ENCODE data around the gene IFITM1. TPM values are rescaled to one million over a fixed set of nuclear protein-coding genes. Genes with fewer than 3 reads are reported as not detected.
A peak's percentile ranks its signal among the peaks of the same experiment; 100 is the strongest.
"Not testable (repeated sequence)": the region's sequence is repeated elsewhere in the genome, so short reads cannot be mapped to it uniquely, and the experiment has no call there.

Gene IFITM1
- total RNA-seq, 1 experiment from 2014 or later, result 3.2 TPM

DNA sequence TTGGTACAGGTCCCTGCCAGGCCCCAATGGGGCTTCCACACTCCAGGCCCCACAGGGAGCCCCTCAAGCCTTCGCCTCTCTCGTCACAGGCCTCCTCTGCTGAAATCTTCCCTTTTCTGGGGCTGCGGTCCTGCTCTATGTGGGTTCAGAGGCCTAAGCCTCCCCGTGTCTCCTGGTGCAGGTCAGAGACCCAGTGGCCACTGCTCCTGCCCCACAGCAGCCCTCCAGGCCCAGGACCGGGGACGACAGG is 12.7 kb downstream of the IFITM1 start:
- no peak for DNase-seq (ENCODE audit: low read depth)

DNA sequence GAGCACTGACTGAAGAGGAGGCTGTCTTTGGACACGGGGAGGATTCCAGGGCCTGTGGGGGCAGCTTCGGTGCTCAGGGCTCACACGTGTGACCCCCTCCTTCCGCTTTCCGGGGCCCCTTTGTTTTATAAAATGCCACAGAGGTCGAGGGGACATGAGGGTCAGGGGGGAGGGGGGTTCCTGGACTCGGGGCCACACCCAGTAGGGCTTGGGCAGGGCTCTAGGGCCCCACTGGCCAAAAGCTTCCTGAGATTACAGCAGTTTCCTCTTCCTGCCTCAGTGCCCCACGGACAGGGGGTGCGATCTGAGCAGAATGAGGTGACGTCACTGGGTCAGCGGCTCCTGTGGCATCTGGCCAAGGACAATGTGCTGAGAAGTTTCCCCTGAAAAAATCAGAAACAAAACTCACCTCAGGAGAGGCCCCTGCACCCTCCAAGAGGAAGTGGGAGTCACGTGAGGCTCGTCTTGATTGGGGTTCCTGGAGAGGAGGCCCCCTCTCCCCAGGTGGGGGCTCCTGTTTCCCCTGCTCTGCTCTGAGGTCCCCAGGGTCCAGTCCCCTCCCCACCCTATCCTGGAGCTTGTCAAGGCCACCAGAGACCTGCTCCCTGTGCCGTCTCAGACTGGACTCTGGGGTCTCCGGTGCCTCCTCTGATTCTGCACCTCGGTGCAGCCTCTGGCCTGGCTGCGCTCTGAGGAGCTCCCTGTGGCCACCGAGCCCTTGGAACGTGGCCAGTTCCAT is 13.2 kb downstream of the IFITM1 start:
- DNase-seq (ENCODE audit: low read depth), result no peak

DNA sequence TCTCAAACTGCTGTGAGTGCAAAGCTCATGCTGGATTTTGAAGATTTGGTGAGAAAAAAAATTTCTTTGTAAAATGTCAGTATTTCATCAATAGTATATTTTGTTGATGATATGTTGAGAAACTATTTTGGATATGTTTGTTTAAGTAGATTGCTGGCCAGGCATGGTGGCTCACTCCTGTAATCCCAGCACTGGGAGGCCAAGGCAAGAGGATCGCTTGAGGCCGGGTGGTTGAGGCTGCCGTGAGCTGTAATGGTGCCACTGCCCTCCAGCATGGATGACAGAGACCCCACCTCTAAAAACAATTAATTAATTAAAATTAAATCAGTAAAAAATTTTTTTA is 13.7 kb downstream of the IFITM1 start:
- no peak for DNase-seq (ENCODE audit: low read depth)

DNA sequence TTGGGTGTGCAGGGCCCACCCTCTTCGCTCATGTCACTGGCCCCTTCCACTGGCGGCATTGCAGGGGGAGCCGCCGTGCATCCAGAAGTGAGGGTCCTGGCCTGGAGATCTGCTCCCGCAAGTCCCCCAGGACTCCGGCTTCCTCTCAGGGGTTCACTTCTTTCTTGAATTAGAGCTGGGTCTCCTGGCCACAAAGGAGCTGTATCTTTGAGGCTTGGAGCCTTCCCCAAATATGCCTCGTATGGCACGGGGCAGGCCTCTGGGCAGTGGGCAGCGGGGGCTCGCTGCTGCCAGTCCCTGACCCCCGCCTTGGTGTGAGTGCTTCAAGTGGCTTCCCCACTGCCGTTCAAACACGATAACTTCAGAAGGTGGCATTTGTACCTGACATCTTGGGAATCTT is 14.2 kb downstream of the IFITM1 start:
- DNase-seq (ENCODE audit: low read depth), result no peak

GRCh38 chr11:328516-329100 is 14.8 kb downstream of the IFITM1 start:
- not testable (repeated sequence) for DNase-seq (ENCODE audit: low read depth)

GRCh38 chr11:329886-330253 is 16.0 kb downstream of the IFITM1 start:
- no peak for DNase-seq (ENCODE audit: low read depth)

GRCh38 chr11:330307-330693 is 16.5 kb downstream of the IFITM1 start:
- no peak for DNase-seq (ENCODE audit: low read depth)

DNA sequence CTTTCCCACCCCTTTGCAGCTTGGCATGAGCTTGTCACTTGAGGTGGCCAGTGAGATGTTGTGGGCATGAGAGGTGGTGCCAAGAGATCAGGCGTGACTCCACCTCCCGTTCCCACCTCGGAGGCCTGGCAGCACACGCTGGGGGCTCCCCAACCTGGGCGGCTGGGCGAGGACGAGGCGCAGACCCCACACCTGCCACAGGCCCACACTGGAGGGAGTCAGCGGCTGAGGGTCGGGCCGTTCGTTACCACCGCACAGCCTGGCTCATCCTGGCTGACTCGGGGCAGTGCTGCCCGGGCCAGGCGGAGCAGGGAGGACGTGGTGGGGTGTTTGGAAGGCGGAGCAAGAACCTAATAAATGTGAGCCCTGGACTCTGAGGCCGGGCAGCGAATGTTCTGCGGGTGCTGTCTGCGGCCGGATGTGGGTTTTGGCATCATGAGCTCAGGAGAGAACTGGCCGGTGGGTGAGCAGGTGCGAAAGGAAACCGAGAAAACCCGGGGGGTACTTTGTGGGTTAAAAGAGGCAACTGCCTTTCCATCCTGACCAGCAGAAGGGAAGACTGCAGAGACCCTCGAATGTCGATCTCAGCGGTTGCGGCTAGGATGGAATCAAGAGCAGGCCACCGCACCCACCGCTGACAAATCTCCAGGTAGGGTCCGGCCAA is 17.0 kb downstream of the IFITM1 start:
- DNase-seq (ENCODE audit: low read depth), result no peak

DNA sequence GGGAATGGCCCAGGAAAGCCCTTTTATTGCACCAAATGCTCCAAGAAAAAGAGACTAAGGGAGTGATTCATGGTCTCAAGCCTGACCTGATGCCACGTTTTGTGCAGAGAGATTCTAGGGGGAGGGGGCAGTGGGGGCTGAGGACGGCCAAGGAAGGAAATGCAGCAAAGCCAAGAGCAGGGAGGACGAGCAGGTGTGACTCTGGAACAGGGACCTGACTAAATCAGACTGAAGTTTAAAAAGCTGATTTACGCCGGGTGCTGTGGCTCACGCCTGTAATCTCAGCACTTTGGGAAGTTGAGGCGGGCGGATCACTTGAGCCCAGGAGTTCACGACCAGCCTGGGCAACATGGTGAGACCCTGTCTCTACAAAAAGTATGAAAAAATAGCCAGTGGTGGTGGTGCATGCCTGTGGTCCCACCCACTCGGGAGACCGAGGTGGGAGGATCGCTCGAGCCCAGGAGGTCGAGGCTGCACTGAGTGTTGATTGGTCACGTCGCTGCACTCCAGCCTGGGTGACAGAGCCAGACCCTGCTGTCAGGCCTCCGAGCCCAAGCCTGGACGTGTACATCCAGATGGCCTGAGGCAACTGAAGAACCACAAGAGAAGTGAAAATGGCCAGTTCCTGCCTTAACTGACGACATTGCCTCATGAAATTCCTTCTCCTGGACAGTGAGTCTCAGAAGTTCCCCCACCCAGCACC is 17.7 kb downstream of the IFITM1 start:
- no peak for DNase-seq (ENCODE audit: low read depth)

GRCh38 chr11:332651-333480 is 19.0 kb downstream of the IFITM1 start:
- no peak for DNase-seq (ENCODE audit: low read depth)

DNA sequence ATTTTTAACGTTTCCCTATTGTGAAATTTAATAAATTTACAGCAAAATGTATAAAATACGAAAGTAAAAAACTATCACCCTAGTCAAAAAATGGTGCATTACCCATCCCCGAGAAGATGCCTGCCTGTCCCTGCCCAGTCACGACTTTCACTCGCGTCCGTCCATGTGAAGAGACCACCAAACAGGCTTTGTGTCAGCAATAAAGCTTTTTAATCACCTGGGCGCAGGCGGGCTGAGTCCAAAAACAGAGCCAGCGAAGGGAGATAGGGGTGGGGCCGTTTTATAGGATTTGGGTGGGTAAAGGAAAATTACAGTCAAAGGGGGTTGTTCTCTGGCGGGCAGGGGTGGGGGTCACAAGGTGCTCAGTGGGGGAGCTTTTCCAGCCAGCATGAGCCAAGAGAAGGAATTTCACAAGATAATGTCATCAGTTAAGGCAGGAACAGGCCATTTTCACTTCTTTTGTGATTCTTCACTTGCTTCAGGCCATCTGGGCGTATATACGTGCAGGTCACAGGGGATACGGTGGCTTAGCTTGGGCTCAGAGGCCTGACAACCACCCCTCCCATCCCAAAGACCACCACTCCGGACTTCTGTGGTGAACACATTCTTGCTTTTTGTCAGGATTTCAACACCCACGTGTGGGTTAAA is 19.9 kb downstream of the IFITM1 start:
- not testable (repeated sequence) for DNase-seq (ENCODE audit: low read depth)

- DNase-seq (ENCODE audit: low read depth), result no peak
Observed at GRCh38 chr11:334264-334994, 20.6 kb downstream of the IFITM1 start.

DNA sequence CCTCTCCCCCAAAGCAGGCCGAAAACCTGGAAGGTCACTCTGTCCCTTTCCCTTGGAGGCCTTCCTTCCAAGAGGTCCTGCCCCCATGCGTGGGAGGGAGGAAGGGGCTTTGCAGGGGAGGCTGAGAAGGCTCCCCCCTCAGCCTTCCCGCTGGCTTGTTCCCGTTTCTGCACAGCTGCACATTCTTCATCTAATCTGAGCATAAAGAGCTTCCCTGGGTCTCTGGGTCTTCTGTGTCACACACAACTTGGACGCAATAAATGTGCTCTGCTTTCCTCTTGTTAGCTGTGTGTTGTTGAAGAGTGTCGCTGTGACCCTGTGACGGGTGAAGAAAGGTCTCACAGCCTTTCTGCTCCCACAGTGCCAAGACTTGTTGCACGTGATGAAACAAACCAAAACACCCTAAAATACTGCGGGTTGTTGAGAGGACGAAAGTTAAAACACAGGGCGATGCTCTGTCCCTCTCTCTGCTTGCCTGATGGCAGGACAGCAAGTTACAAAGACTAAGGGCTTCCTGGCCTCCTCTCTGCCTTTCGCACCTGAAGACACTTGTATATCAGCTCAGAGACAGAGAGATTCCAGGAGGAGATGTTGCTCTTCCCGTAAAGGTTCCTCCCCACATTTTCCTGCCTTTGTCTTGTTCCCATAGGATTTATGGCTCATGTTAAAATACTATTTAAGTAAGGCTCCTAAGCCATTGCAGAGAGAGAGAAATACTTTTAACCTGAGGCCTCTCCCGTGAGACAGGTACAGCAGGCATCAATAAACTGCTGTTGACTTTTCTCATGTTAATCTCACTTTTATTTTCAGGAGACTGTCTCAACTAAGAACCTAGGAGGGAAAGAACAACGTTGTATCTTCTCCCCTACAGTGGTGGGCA is 22.2 kb downstream of the IFITM1 start:
- DNase-seq (ENCODE audit: low read depth), result peak; percentile 12

DNA sequence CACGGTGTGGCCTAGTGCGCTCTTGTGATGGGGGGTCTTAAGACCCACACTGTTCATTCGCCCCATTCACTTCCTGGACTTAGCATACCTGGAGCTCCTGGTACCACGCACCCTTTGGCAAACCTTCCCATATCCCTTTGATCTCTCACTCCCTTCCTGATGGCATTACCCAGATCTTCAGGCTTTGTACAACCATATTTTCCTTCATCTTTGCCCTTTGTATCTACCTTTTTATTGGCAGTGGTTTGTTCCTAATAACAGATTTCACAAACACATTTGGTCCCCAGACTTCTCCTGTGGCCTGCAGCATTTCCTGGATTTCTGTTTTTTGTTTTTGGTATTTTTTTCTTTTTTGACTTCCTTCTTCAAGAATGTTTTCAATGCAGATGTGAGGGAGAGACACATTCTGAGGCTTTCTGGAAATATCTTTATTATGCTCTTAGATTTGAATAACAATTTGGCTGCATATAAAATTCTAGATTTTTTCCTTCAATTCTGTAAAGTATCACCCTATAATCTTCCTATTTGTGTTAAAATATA is 22.9 kb downstream of the IFITM1 start:
- DNase-seq (ENCODE audit: low read depth), result no peak

DNA sequence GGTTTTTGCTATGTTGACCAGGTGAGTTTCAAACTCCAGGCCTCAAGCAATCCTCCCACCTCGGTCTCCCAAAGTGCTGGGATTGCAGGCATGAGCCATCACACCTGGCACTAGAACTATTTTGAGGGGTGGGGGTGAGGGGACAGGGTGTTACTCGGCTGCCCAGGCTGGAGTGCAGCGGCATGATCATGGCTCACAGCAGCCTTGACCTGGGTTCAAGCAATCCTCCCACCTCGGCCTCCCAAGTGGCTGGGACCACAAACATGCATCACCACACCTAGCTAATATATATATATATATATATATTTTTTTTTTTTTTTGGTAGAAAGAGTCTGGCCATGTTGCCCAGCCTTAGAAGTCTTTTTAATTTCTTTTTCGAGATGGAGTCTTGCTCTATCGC is 23.9 kb downstream of the IFITM1 start:
- no peak for DNase-seq (ENCODE audit: low read depth)

DNA sequence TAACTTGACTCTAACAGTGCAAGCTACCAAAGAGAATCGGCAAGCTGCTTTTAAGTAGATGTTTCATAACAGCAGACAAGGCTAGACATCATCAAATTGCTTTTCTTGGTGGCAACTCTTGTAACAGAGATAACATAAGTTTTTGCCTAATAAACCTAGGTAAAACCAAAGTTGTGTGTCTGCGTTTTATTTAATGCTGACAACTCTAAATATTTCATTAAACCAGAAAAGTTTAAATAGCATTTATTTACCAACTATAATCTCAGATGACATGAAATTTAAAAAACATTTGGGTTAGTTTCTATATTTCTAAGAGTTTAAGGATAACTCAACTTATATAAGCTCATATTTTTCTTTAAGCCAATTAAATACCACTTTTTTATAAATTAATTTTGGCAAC is 26.1 kb downstream of the IFITM1 start:
- no peak for DNase-seq (ENCODE audit: low read depth)

DNA sequence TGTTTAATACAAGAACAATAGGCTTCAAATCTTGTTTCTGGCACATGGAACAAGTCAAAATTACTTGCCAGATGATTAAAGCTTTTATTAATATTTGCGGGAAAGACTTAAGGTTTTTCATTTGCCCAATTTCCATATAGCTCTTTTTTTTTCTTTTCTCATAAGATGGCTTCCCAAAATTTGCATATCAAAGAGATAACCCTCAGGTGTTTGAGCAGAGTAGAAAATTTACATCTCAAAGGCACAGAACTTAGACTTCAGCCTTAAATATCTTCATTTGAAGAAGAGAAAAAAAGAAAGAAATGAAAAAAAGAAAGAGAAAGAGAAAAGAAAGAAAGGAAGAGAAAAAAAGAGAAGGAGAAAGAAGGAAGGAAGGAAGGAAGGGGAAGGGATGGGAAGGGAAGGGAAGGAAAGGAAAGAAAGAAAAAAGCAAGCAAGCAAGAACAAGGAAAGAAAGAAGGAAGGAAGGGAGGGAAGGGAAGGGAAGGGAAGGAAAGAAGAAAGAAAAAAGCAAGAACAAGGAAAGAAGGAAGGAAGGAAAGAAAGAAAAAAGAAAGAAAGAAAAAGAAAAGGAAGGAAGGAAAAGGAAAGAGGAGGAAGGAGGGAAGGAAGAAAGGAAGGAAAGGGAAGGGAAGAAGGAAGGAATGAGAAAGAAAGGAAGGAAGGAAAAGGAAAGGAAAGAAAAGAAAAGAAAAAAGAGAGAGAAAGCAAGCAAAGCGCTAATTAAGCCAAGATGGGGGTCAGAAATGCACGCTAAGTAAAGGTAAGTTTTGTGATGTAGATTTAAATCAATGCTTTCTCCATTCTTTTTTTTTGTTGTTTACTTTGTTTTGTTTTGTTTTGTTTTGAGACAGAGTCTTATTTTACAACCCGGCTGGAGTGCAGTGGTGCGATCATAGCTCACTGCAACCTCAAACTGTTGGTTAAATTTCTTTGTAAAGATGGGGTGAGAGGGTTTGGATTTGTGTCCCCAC is 27.0 kb downstream of the IFITM1 start:
- DNase-seq (ENCODE audit: low read depth), result no peak

- DNase-seq (ENCODE audit: low read depth), result no peak
Observed at GRCh38 chr11:342328-342727, 28.5 kb downstream of the IFITM1 start.
